A549 (cell line): ENCODE data around the gene GPD1. TPM values are rescaled to one million over a fixed set of nuclear protein-coding genes. Genes with fewer than 3 reads are reported as not detected.

Experiments
- ATAC-seq, 2 experiments: fragments of 200-7000 bp in 1 of 2; fragments of >200 bp in 1 of 2; cut with Nextera tagmentation in 1 of 2; cut with Tn5 transposase in 1 of 2; 3 replicates each; pipeline versions ENCODE4 v1.8.0 to v1.9.1; 2018 to 2020; ENCODE audit warnings: mild to moderate bottlenecking in 1 of 2, moderate library complexity in 1 of 2
- CTCF ChIA-PET: fragments of 300-600 bp; sonication (Branson Sonifier 250); formaldehyde crosslinking; extraction: SDS; loops from one replicate; lab custom pipeline; 2021; ENCODE audit warnings: antibody characterized with exemption, inconsistent platforms; lab: Yijun Ruan, JAX
- POLR2A ChIA-PET: fragments of 350-600 bp; formaldehyde crosslinking; extraction: SDS; loops from one replicate; lab custom pipeline; 2021; ENCODE audit warnings: antibody characterized with exemption, inconsistent platforms; lab: Yijun Ruan, JAX
- DNase-seq, 2 experiments: peaks; one replicate each; pipeline versions ENCODE4 v3.0.0 to v3.0.0-alpha.2; 2011 to 2016; ENCODE audit warnings: low read depth in 1 of 2, low spot score in 1 of 2
- FAIRE-seq: peaks from 2 replicates; lab custom pipeline; 2011; peaks lifted over from hg19 to GRCh38; lab: Jason Lieb, UNC
- H3K27ac ChIP-seq, 2 experiments: fragments of >200 bp; sonication (Bioruptor Twin); formaldehyde crosslinking; 3 replicates each; pipeline ENCODE4 v1.5.1; 2016 to 2017
- H3K4me1 ChIP-seq: fragments of >200 bp; sonication (Bioruptor Twin); formaldehyde crosslinking; 3 replicates; pipeline ENCODE4 v1.6.1; 2016
- H3K4me2 ChIP-seq: fragments of >200 bp; sonication (Bioruptor Twin); formaldehyde crosslinking; 3 replicates; pipeline ENCODE4 v1.6.1; 2016
- H3K4me3 ChIP-seq: fragments of >200 bp; sonication (Bioruptor Twin); formaldehyde crosslinking; 3 replicates; pipeline ENCODE4 v1.5.1; 2016
- H3K9me3 ChIP-seq: fragments of >200 bp; sonication (Bioruptor Twin); formaldehyde crosslinking; 3 replicates; pipeline ENCODE4 v1.6.1; 2016
- CTCF ChIP-seq: fragments of >200 bp; sonication (Bioruptor Twin); formaldehyde crosslinking; IDR thresholded peaks from 3 replicates; pipeline ENCODE4 v1.5.1; 2016
- EHMT2 ChIP-seq: fragments of 200-600 bp; sonication (generic); IDR thresholded peaks from 2 replicates; pipeline ENCODE4 v1.6.1; 2016; ENCODE audit warnings: antibody characterized with exemption, low read depth, mild to moderate bottlenecking, moderate library complexity
- FOSB ChIP-seq: fragments of 250-450 bp; sonication (Bioruptor Pico); IDR thresholded peaks from 2 replicates; pipeline ENCODE4 v1.5.0; 2020; ENCODE audit warnings: mild to moderate bottlenecking, moderate library complexity
- GATA3 ChIP-seq: IDR thresholded peaks from 2 replicates; pipeline ENCODE4 v1.6.1; 2012; ENCODE audit warnings: borderline replicate concordance
- KDM1A ChIP-seq: fragments of 200-600 bp; sonication (generic); IDR thresholded peaks from 2 replicates; pipeline ENCODE4 v1.6.1; 2016; ENCODE audit warnings: low read depth, mild to moderate bottlenecking
- KDM5A ChIP-seq: fragments of 200-600 bp; sonication (generic); IDR thresholded peaks from 2 replicates; pipeline ENCODE4 v1.6.1; 2016; ENCODE audit warnings: antibody characterized with exemption, mild to moderate bottlenecking
- MAFK ChIP-seq: fragments of 450-650 bp; IDR thresholded peaks from 2 replicates; pipeline ENCODE4 v1.6.1; 2014; ENCODE audit not compliant: partially characterized antibody
- POLR2A ChIP-seq: IDR thresholded peaks from 2 replicates; pipeline ENCODE4 v1.6.1; 2012; ENCODE audit warnings: mild to moderate bottlenecking, low read length
- POLR2AphosphoS2 ChIP-seq: conservative IDR thresholded peaks from 2 replicates; pipeline ENCODE4 v1.6.1; 2012; ENCODE audit warnings: low read length, improper control_type of control experiment, inconsistent platforms
- SMC3 ChIP-seq: fragments of >200 bp; sonication (Bioruptor Twin); formaldehyde crosslinking; IDR thresholded peaks from 3 replicates; pipeline ENCODE4 v1.6.1; 2018; ENCODE audit warnings: inconsistent platforms
- TP53 ChIP-seq: fragments of 250-450 bp; sonication (Bioruptor Pico); IDR thresholded peaks from 2 replicates; pipeline ENCODE4 v1.5.0; 2021; ENCODE audit warnings: mild to moderate bottlenecking, moderate library complexity
- ZC3H11A ChIP-seq: fragments of 450-650 bp; IDR thresholded peaks from 2 replicates; pipeline ENCODE4 v1.6.1; 2014; ENCODE audit warnings: antibody characterized with exemption, mild to moderate bottlenecking
- ZFP36 ChIP-seq: fragments of 450-650 bp; IDR thresholded peaks from 2 replicates; pipeline ENCODE4 v1.6.1; 2014; ENCODE audit warnings: borderline replicate concordance; ENCODE audit not compliant: partially characterized antibody
- ZNF302 ChIP-seq: fragments of 250-450 bp; sonication (Bioruptor Pico); IDR thresholded peaks from 2 replicates; pipeline ENCODE4 v1.9.0; 2021; ENCODE audit warnings: inconsistent platforms, mild to moderate bottlenecking, moderate library complexity
- WGBS: methylation state at CpG from one replicate; pipeline ENCODE4 v1.1.6; 2017; ENCODE audit errors: missing lambda C conversion rate; 5-methylcytosine and 5-hydroxymethylcytosine counted together
- polyA plus RNA-seq, 4 experiments: library from polyadenylated mRNA; depleted of rRNA in 3 of 4; stranded (reverse); fragments of >200 nt; fragmentation: RNase III in 1 of 4; extraction: RNeasy Plus Mini Kit Qiagen cat#74134 plus additional on column Dnase treatment in 1 of 4; gene quantifications; 2 replicates in 3 of 4; 3 replicates in 1 of 4; pipeline ENCODE4 v1.2.3, GENCODE V29; 2011 to 2017
- TF ChIP-seq, protein P1 (sequence below): fragments of 200-600 bp; sonication (generic); IDR thresholded peaks from 2 replicates; pipeline ENCODE4 v1.6.1; 2016; ENCODE audit warnings: antibody characterized with exemption, mild to moderate bottlenecking, moderate library complexity
- TF ChIP-seq, protein P2 (sequence below): fragments of 250-450 bp; sonication (Bioruptor Pico); IDR thresholded peaks from 2 replicates; pipeline ENCODE4 v1.5.0; 2020; ENCODE audit warnings: low read depth, mild to moderate bottlenecking, moderate library complexity
- TF ChIP-seq, protein P3 (sequence below): fragments of >200 bp; sonication (Bioruptor Twin); formaldehyde crosslinking; IDR thresholded peaks from 3 replicates; pipeline ENCODE4 v1.6.1; 2016

GPD1 gene
- polyA plus RNA-seq, 2 of the 4 experiments (the other 2 are of a cell fraction), result 0.10 to 0.44 TPM

- TF ChIP-seq POLR2AphosphoS2 (no peak), MAFK (no peak), ZC3H11A (no peak), CTCF (no peak), POLR2A (no peak), KDM1A (no peak), GATA3 (no peak)
- TF ChIP-seq, protein P1, sequence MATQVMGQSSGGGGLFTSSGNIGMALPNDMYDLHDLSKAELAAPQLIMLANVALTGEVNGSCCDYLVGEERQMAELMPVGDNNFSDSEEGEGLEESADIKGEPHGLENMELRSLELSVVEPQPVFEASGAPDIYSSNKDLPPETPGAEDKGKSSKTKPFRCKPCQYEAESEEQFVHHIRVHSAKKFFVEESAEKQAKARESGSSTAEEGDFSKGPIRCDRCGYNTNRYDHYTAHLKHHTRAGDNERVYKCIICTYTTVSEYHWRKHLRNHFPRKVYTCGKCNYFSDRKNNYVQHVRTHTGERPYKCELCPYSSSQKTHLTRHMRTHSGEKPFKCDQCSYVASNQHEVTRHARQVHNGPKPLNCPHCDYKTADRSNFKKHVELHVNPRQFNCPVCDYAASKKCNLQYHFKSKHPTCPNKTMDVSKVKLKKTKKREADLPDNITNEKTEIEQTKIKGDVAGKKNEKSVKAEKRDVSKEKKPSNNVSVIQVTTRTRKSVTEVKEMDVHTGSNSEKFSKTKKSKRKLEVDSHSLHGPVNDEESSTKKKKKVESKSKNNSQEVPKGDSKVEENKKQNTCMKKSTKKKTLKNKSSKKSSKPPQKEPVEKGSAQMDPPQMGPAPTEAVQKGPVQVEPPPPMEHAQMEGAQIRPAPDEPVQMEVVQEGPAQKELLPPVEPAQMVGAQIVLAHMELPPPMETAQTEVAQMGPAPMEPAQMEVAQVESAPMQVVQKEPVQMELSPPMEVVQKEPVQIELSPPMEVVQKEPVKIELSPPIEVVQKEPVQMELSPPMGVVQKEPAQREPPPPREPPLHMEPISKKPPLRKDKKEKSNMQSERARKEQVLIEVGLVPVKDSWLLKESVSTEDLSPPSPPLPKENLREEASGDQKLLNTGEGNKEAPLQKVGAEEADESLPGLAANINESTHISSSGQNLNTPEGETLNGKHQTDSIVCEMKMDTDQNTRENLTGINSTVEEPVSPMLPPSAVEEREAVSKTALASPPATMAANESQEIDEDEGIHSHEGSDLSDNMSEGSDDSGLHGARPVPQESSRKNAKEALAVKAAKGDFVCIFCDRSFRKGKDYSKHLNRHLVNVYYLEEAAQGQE, result no peak
Observed at GRCh38 chr12:50103351-50103750, 457 bp upstream of the GPD1 start (continued).

- H3K9me3 ChIP-seq, result no peaks in the 10 kb centered on the region
- FAIRE-seq, result no peak
- H3K4me2 ChIP-seq, result no peak overlapping the region
- no peak for ATAC-seq
- WGBS, result 72% methylated on average over 13 of the region's 14 CpGs
- CTCF ChIA-PET, result interaction anchor here (0.8 to 17.7 kb wide), 10 partner anchors 8 to 227 kb away, joined by 3 to 309 read pairs (median 6); partner anchors contain the start of genes CERS5, COX14 and SMARCD1
- peaks cover 6% of the 10 kb centered on the region for H3K4me1 ChIP-seq
- H3K4me3 ChIP-seq, result no peak overlapping the region
- no peak for DNase-seq
- H3K27ac ChIP-seq, result no peak overlapping the region
- POLR2A ChIA-PET, result interaction anchor here (0.5 to 0.6 kb wide), 3 partner anchors 20 to 361 kb away, joined by 4 to 5 read pairs (median 4); partner anchors contain the start of gene SMARCD1
- no peak for TF ChIP-seq KDM5A
- no peak for TF ChIP-seq ZNF302 (CRISPR knock-in tag)
- TF ChIP-seq TP53 (CRISPR knock-in tag), result no peak
- TF ChIP-seq SMC3, result no peak
- TF ChIP-seq, protein P2, sequence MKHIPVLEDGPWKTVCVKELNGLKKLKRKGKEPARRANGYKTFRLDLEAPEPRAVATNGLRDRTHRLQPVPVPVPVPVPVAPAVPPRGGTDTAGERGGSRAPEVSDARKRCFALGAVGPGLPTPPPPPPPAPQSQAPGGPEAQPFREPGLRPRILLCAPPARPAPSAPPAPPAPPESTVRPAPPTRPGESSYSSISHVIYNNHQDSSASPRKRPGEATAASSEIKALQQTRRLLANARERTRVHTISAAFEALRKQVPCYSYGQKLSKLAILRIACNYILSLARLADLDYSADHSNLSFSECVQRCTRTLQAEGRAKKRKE (CRISPR knock-in tag), result no peak
- no peak for TF ChIP-seq ZFP36
- TF ChIP-seq FOSB (CRISPR knock-in tag), result no peak
- TF ChIP-seq, all 56 proteins: peak for 0
Observed at GRCh38 chr12:50104417-50105366, 884 bp downstream of the GPD1 start.

GRCh38 chr12:50105913-50106450 lies 2.2 kb downstream of the GPD1 start:
- Histone ChIP-seq H3K4me3 (no peak overlapping the region), H3K4me2 (no peak overlapping the region), H3K9me3 (no peaks in the 10 kb centered on the region), H3K27ac (no peak overlapping the region), H3K4me1 (peaks cover 19% of the 10 kb centered on the region)
- no peak for FAIRE-seq
- no peak for ATAC-seq
- CTCF ChIA-PET, result interaction anchor here (1.3 to 17.7 kb wide), 6 partner anchors 10 to 209 kb away, joined by 3 to 309 read pairs (median 6); partner anchors contain the start of gene SMARCD1
- TF ChIP-seq KDM5A (no peak), EHMT2 (no peak)
- TF ChIP-seq, protein P3, sequence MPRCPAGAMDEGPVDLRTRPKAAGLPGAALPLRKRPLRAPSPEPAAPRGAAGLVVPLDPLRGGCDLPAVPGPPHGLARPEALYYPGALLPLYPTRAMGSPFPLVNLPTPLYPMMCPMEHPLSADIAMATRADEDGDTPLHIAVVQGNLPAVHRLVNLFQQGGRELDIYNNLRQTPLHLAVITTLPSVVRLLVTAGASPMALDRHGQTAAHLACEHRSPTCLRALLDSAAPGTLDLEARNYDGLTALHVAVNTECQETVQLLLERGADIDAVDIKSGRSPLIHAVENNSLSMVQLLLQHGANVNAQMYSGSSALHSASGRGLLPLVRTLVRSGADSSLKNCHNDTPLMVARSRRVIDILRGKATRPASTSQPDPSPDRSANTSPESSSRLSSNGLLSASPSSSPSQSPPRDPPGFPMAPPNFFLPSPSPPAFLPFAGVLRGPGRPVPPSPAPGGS, result no peak
- DNase-seq, result no peak
- POLR2A ChIA-PET, result interaction anchor here (0.9 kb wide), 1 partner anchor 21 kb away, joined by 3 read pairs; no protein-coding TSS in a partner anchor
- 82% methylated on average over 12 of the region's 12 CpGs for WGBS
